HEK293 (cell line): Measurements from ENCODE around the gene HYOU1.
A peak's percentile ranks its signal among the peaks of the same experiment; 100 is the strongest.
"Not testable (repeated sequence)": the region's sequence is repeated elsewhere in the genome, so short reads cannot be mapped to it uniquely, and the experiment has no call there.

ENCODE experiments used
- CTCF ChIA-PET: fragments of 350-600 bp; formaldehyde crosslinking; extraction: SDS; loops from one replicate; lab custom pipeline; 2021; ENCODE audit warnings: antibody characterized with exemption; lab: Yijun Ruan, JAX
- POLR2A ChIA-PET: fragments of 300-600 bp; formaldehyde crosslinking; extraction: SDS; loops from one replicate; lab custom pipeline; 2020; ENCODE audit warnings: antibody characterized with exemption, inconsistent platforms; lab: Yijun Ruan, JAX
- H3K27ac ChIP-seq: fragments of 200-500 bp; sonication (Bioruptor generic); 2 replicates; pipeline ENCODE4 v1.5.1; 2014; ENCODE audit warnings: low read depth, low read length, control low read depth, inconsistent platforms; ENCODE audit errors: extremely low read depth
- H3K36me3 ChIP-seq, 2 experiments: fragments of 200-500 bp in 1 of 2; sonication (Bioruptor generic) in 1 of 2; 1 replicate in 1 of 2; 2 replicates in 1 of 2; pipeline ENCODE4 v1.5.1; 2014 to 2017; ENCODE audit warnings: inconsistent platforms in 2 of 2, low read length in 2 of 2; ENCODE audit not compliant: control insufficient read depth in 2 of 2, insufficient read depth in 1 of 2
- H3K4me1 ChIP-seq: fragments of 200-500 bp; sonication (Bioruptor generic); 2 replicates; pipeline ENCODE4 v1.5.1; 2014; ENCODE audit warnings: mild to moderate bottlenecking, low read length, inconsistent platforms; ENCODE audit not compliant: control insufficient read depth, insufficient read depth
- H3K4me3 ChIP-seq: 2 replicates; pipeline ENCODE4 v1.5.1; 2011; ENCODE audit warnings: low read depth, mild to moderate bottlenecking, control low read depth, low read length, moderate library complexity
- H3K9me3 ChIP-seq: fragments of 200-500 bp; sonication (Bioruptor generic); 2 replicates; pipeline ENCODE4 v1.5.1; 2014; ENCODE audit warnings: low read depth, low read length, inconsistent platforms; ENCODE audit not compliant: control insufficient read depth, insufficient read depth
- TCF7L2 ChIP-seq: IDR thresholded peaks from 2 replicates; pipeline ENCODE4 v1.6.1; 2011; ENCODE audit warnings: low read depth, mild to moderate bottlenecking, inconsistent platforms, low read length, moderate library complexity, borderline replicate concordance
- ZBTB48 ChIP-seq: fragments of 450-650 bp; formaldehyde crosslinking; IDR thresholded peaks from 2 replicates; pipeline ENCODE4 v1.5.1; 2016; ENCODE audit warnings: missing biosample characterization, missing genetic modification characterization
- ZIC2 ChIP-seq: fragments of 450-650 bp; formaldehyde crosslinking; IDR thresholded peaks from 2 replicates; pipeline ENCODE4 v1.5.1; 2016; ENCODE audit warnings: missing biosample characterization, missing genetic modification characterization
- ZNF132 ChIP-seq: fragments of 450-650 bp; formaldehyde crosslinking; IDR thresholded peaks from 2 replicates; pipeline ENCODE4 v1.5.1; 2017; ENCODE audit warnings: missing biosample characterization, missing genetic modification characterization, borderline replicate concordance
- ZNF138 ChIP-seq: fragments of 450-650 bp; formaldehyde crosslinking; IDR thresholded peaks from 2 replicates; pipeline ENCODE4 v1.5.1; 2016; ENCODE audit warnings: missing biosample characterization, missing genetic modification characterization, borderline replicate concordance
- ZNF16 ChIP-seq: fragments of 450-650 bp; formaldehyde crosslinking; IDR thresholded peaks from 2 replicates; pipeline ENCODE4 v1.5.1; 2016; ENCODE audit warnings: low read depth, missing biosample characterization, missing genetic modification characterization
- ZNF302 ChIP-seq: fragments of 450-650 bp; formaldehyde crosslinking; IDR thresholded peaks from 2 replicates; pipeline ENCODE4 v1.5.1; 2016; ENCODE audit warnings: missing biosample characterization, missing genetic modification characterization, low read depth
- ZNF449 ChIP-seq: fragments of 450-650 bp; formaldehyde crosslinking; IDR thresholded peaks from 2 replicates; pipeline ENCODE4 v1.5.1; 2017; ENCODE audit warnings: missing biosample characterization, mild to moderate bottlenecking, missing genetic modification characterization, moderate library complexity
- ZNF510 ChIP-seq: fragments of 450-650 bp; formaldehyde crosslinking; IDR thresholded peaks from 2 replicates; pipeline ENCODE4 v1.5.1; 2018; ENCODE audit warnings: mild to moderate bottlenecking, missing genetic modification characterization, missing biosample characterization; ENCODE audit not compliant: insufficient replicate concordance
- ZNF561 ChIP-seq: fragments of 450-650 bp; IDR thresholded peaks from 2 replicates; pipeline ENCODE4 v1.5.1; 2018; ENCODE audit warnings: missing biosample characterization, missing genetic modification characterization, borderline replicate concordance
- ZNF645 ChIP-seq: fragments of 450-650 bp; formaldehyde crosslinking; IDR thresholded peaks from 2 replicates; pipeline ENCODE4; 2016; ENCODE audit warnings: missing biosample characterization, missing genetic modification characterization
- TF ChIP-seq, protein P1 (sequence below): fragments of 450-650 bp; formaldehyde crosslinking; IDR thresholded peaks from 2 replicates; pipeline ENCODE4 v1.5.1; 2016; ENCODE audit warnings: missing biosample characterization, missing genetic modification characterization
- TF ChIP-seq, protein P2 (sequence below): fragments of 450-650 bp; formaldehyde crosslinking; conservative IDR thresholded peaks from 2 replicates; pipeline ENCODE4 v1.5.1; 2016; ENCODE audit warnings: low read depth, missing biosample characterization, missing genetic modification characterization
- TF ChIP-seq, protein P3 (sequence below): fragments of 450-650 bp; formaldehyde crosslinking; IDR thresholded peaks from 2 replicates; pipeline ENCODE4 v1.5.1; 2017; ENCODE audit warnings: missing biosample characterization, missing genetic modification characterization
- TF ChIP-seq, protein P4 (sequence below): fragments of 450-650 bp; formaldehyde crosslinking; IDR thresholded peaks from 2 replicates; pipeline ENCODE4 v1.5.1; 2016; ENCODE audit warnings: missing biosample characterization, missing genetic modification characterization
- TF ChIP-seq, protein P5 (sequence below): sonication (generic); formaldehyde crosslinking; IDR thresholded peaks from 2 replicates; pipeline ENCODE4 v1.8.1; 2022; ENCODE audit warnings: mild to moderate bottlenecking, moderate library complexity, missing genetic modification reagents

Gene HYOU1

DNA sequence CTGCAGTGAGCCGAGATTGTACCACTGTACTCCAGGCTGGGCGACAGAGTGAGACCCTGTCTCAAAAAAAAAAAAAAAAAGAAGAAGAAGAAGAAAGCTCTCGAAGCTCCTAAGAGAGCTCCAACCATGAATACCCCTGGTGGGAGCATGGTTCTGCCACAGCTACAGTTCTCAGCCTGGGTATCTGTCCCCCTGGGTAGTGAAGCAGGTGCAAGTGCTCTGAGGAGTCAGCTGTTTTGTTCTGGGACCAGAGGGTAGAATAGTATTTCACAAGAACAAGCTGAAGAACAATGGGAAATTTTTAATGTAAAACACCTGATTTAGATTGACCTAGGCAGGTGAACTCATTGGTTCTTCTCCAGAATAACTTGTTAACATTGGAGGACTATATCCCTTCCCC is 4.3 kb upstream of the HYOU1 start (continued):
- TF ChIP-seq, protein P1, sequence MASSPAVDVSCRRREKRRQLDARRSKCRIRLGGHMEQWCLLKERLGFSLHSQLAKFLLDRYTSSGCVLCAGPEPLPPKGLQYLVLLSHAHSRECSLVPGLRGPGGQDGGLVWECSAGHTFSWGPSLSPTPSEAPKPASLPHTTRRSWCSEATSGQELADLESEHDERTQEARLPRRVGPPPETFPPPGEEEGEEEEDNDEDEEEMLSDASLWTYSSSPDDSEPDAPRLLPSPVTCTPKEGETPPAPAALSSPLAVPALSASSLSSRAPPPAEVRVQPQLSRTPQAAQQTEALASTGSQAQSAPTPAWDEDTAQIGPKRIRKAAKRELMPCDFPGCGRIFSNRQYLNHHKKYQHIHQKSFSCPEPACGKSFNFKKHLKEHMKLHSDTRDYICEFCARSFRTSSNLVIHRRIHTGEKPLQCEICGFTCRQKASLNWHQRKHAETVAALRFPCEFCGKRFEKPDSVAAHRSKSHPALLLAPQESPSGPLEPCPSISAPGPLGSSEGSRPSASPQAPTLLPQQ (tag by site-specific recombination), result no peak
- TF ChIP-seq ZNF16 (tag by site-specific recombination), result no peak
- TF ChIP-seq ZNF645 (tag by site-specific recombination), result no peak
- TF ChIP-seq, all 188 proteins: peak for 0

GRCh38 chr11:119059128-119059527 is 2.1 kb upstream of the HYOU1 start:
- H3K9me3 ChIP-seq, H3K4me1 ChIP-seq, H3K4me3 ChIP-seq, POLR2A ChIA-PET, CTCF ChIA-PET, H3K27ac ChIP-seq: not testable (repeated sequence)
- peaks cover 0 to 17% of the 10 kb centered on the region in 2 experiments; a peak in 1 of 3 replicates for H3K36me3 ChIP-seq

- Histone ChIP-seq H3K4me1 (no peaks in the 10 kb centered on the region), H3K9me3 (no peaks in the 10 kb centered on the region), H3K27ac (peak overlapping the region; percentile 72; the same call in 1 of the 2 replicates), H3K4me3 (peak overlapping the region; percentile 85), H3K36me3 (peaks cover 4 to 43% of the 10 kb centered on the region in 2 experiments; a peak in 1 of 3 replicates)
- POLR2A ChIA-PET, result interaction anchor here (0.5 to 4.0 kb wide), 18 partner anchors 9 to 261 kb away, joined by 3 to 20 read pairs (median 4); partner anchors contain the start of genes C2CD2L, DPAGT1, HINFP and HMBS
- CTCF ChIA-PET, result interaction anchor here (0.7 to 1.8 kb wide), 4 partner anchors 14 to 282 kb away, joined by 3 to 6 read pairs (median 4); no protein-coding TSS in a partner anchor
- TF ChIP-seq ZNF138 (tag by site-specific recombination), result no peak
- TF ChIP-seq, protein P2, sequence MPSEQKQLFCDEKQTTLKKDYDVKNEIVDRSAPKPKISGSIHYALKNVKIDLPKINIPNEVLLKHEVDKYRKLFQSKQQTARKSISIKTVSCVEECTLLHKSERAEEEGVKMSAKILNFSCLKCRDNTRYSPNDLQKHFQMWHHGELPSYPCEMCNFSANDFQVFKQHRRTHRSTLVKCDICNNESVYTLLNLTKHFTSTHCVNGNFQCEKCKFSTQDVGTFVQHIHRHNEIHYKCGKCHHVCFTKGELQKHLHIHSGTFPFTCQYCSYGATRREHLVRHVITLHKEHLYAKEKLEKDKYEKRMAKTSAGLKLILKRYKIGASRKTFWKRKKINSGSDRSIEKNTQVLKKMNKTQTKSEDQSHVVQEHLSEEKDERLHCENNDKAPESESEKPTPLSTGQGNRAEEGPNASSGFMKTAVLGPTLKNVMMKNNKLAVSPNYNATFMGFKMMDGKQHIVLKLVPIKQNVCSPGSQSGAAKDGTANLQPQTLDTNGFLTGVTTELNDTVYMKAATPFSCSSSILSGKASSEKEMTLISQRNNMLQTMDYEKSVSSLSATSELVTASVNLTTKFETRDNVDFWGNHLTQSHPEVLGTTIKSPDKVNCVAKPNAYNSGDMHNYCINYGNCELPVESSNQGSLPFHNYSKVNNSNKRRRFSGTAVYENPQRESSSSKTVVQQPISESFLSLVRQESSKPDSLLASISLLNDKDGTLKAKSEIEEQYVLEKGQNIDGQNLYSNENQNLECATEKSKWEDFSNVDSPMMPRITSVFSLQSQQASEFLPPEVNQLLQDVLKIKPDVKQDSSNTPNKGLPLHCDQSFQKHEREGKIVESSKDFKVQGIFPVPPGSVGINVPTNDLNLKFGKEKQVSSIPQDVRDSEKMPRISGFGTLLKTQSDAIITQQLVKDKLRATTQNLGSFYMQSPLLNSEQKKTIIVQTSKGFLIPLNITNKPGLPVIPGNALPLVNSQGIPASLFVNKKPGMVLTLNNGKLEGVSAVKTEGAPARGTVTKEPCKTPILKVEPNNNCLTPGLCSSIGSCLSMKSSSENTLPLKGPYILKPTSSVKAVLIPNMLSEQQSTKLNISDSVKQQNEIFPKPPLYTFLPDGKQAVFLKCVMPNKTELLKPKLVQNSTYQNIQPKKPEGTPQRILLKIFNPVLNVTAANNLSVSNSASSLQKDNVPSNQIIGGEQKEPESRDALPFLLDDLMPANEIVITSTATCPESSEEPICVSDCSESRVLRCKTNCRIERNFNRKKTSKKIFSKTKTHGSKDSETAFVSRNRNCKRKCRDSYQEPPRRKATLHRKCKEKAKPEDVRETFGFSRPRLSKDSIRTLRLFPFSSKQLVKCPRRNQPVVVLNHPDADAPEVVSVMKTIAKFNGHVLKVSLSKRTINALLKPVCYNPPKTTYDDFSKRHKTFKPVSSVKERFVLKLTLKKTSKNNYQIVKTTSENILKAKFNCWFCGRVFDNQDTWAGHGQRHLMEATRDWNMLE, result no peak
- peak; percentile 50; the same call in 1 of the 2 replicates for TF ChIP-seq ZNF561 (tag by site-specific recombination)
- TF ChIP-seq ZNF302 (tag by site-specific recombination), result no peak
- TF ChIP-seq ZNF449 (tag by site-specific recombination), result no peak
- TF ChIP-seq ZBTB48 (tag by site-specific recombination), result peak; percentile 11; the same call in 1 of the 2 replicates
- peak; percentile 77 for TF ChIP-seq ZIC2 (tag by site-specific recombination)
- no peak for TF ChIP-seq ZNF510 (tag by site-specific recombination)
- TF ChIP-seq, protein P3, sequence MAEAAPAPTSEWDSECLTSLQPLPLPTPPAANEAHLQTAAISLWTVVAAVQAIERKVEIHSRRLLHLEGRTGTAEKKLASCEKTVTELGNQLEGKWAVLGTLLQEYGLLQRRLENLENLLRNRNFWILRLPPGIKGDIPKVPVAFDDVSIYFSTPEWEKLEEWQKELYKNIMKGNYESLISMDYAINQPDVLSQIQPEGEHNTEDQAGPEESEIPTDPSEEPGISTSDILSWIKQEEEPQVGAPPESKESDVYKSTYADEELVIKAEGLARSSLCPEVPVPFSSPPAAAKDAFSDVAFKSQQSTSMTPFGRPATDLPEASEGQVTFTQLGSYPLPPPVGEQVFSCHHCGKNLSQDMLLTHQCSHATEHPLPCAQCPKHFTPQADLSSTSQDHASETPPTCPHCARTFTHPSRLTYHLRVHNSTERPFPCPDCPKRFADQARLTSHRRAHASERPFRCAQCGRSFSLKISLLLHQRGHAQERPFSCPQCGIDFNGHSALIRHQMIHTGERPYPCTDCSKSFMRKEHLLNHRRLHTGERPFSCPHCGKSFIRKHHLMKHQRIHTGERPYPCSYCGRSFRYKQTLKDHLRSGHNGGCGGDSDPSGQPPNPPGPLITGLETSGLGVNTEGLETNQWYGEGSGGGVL (tag by site-specific recombination), result peak; percentile 56; the same call in 1 of the 2 replicates
- TF ChIP-seq, protein P4, sequence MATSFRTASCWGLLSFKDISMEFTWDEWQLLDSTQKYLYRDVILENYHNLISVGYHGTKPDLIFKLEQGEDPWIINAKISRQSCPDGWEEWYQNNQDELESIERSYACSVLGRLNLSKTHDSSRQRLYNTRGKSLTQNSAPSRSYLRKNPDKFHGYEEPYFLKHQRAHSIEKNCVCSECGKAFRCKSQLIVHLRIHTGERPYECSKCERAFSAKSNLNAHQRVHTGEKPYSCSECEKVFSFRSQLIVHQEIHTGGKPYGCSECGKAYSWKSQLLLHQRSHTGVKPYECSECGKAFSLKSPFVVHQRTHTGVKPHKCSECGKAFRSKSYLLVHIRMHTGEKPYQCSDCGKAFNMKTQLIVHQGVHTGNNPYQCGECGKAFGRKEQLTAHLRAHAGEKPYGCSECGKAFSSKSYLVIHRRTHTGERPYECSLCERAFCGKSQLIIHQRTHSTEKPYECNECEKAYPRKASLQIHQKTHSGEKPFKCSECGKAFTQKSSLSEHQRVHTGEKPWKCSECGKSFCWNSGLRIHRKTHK (tag by site-specific recombination), result no peak
- TF ChIP-seq, protein P5, sequence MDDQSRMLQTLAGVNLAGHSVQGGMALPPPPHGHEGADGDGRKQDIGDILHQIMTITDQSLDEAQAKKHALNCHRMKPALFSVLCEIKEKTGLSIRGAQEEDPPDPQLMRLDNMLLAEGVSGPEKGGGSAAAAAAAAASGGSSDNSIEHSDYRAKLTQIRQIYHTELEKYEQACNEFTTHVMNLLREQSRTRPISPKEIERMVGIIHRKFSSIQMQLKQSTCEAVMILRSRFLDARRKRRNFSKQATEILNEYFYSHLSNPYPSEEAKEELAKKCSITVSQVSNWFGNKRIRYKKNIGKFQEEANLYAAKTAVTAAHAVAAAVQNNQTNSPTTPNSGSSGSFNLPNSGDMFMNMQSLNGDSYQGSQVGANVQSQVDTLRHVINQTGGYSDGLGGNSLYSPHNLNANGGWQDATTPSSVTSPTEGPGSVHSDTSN (CRISPR knock-in tag), result no peak
- no peak for TF ChIP-seq ZNF132 (tag by site-specific recombination)
- no peak for TF ChIP-seq TCF7L2
Measured at GRCh38 chr11:119056421-119056999, 495 bp downstream of the HYOU1 start.
